ENCODE measurements around the gene LRRC10B.

LRRC10B gene

GRCh38 chr11:61510166-61510919 lies 1.8 kb downstream of the LRRC10B start:
- FAIRE-seq, result no peak

GRCh38 chr11:61510974-61511373 lies 2.4 kb downstream of the LRRC10B start:
- FAIRE-seq, result no peak

- no peak for FAIRE-seq
Observed at GRCh38 chr11:61511383-61511782, 2.8 kb downstream of the LRRC10B start.

- FAIRE-seq, result no peak
Observed at GRCh38 chr11:61512435-61512834, 3.9 kb downstream of the LRRC10B start.

- FAIRE-seq, result no peak
Observed at GRCh38 chr11:61513143-61513765, 4.7 kb downstream of the LRRC10B start.

GRCh38 chr11:61514050-61514917 lies 5.7 kb downstream of the LRRC10B start:
- FAIRE-seq, result no peak

GRCh38 chr11:61515686-61516085 lies 7.1 kb downstream of the LRRC10B start:
- FAIRE-seq, result no peak

- FAIRE-seq, result no peak
Observed at GRCh38 chr11:61516191-61516590, 7.6 kb downstream of the LRRC10B start.

GRCh38 chr11:61516675-61517572 lies 8.4 kb downstream of the LRRC10B start:
- FAIRE-seq, result no peak

- FAIRE-seq, result no peak
Observed at GRCh38 chr11:61518032-61518795, 9.7 kb downstream of the LRRC10B start.

GRCh38 chr11:61522881-61523280 lies 14.3 kb downstream of the LRRC10B start:
- no peak for FAIRE-seq

GRCh38 chr11:61524446-61524845 lies 15.9 kb downstream of the LRRC10B start:
- FAIRE-seq, result no peak

GRCh38 chr11:61524963-61525587 lies 16.5 kb downstream of the LRRC10B start:
- FAIRE-seq, result no peak

- FAIRE-seq, result no peak
Observed at GRCh38 chr11:61526229-61526628, 17.7 kb downstream of the LRRC10B start.

GRCh38 chr11:61526956-61527731 lies 18.6 kb downstream of the LRRC10B start:
- FAIRE-seq, result no peak

- FAIRE-seq, result no peak
Observed at GRCh38 chr11:61528114-61528513, 19.6 kb downstream of the LRRC10B start.

- no peak for FAIRE-seq
Observed at GRCh38 chr11:61529537-61530225, 21.1 kb downstream of the LRRC10B start.

GRCh38 chr11:61531044-61531443 lies 22.5 kb downstream of the LRRC10B start:
- no peak for FAIRE-seq

- no peak for FAIRE-seq
Observed at GRCh38 chr11:61532134-61533038, 23.8 kb downstream of the LRRC10B start.

Data from G401.6 (cell line).